Panc1 (cell line): ENCODE data around the gene YY1. TPM values are rescaled to one million over a fixed set of nuclear protein-coding genes. Genes with fewer than 3 reads are reported as not detected.
"Not testable (repeated sequence)": the region's sequence is repeated elsewhere in the genome, so short reads cannot be mapped to it uniquely, and the experiment has no call there.

Source experiments
- ATAC-seq: fragments of 200-7000 bp; cut with Tn5 transposase; 2 replicates; pipeline ENCODE4 v1.9.1; 2020; ENCODE audit warnings: mild to moderate bottlenecking, moderate library complexity
- BruUV-seq: library from RNA; stranded (reverse); fragments of 400-500 nt; replicated peaks from 2 replicates; lab custom pipeline; 2021; lab: Mats Ljungman, UMichigan
- CTCF ChIA-PET: fragments of 300-600 bp; sonication (Branson Sonifier 250); formaldehyde crosslinking; loops from one replicate; lab custom pipeline; 2022; ENCODE audit warnings: antibody characterized with exemption; lab: Charles Lee
- POLR2A ChIA-PET: fragments of 300-600 bp; sonication (Branson Sonifier 250); formaldehyde crosslinking; loops from one replicate; lab custom pipeline; 2022; ENCODE audit warnings: antibody characterized with exemption; lab: Charles Lee
- DNase-seq: peaks from one replicate; pipeline ENCODE4 v3.0.0-alpha.2; 2010; ENCODE audit warnings: low read depth, low spot score
- H3K27ac ChIP-seq: 2 replicates; pipeline ENCODE4 v1.5.1; 2011; ENCODE audit warnings: mild to moderate bottlenecking, low read length, inconsistent platforms
- H3K27me3 ChIP-seq: fragments of 200-500 bp; sonication (Bioruptor generic); 2 replicates; pipeline ENCODE4 v1.6.0; 2014; ENCODE audit warnings: low read length, inconsistent platforms; ENCODE audit not compliant: control insufficient read depth, insufficient read depth
- H3K36me3 ChIP-seq: fragments of 200-500 bp; sonication (Bioruptor generic); 2 replicates; pipeline ENCODE4 v1.5.1; 2014; ENCODE audit warnings: inconsistent platforms, mild to moderate bottlenecking, low read length, moderate library complexity; ENCODE audit not compliant: control insufficient read depth, insufficient read depth
- H3K4me1 ChIP-seq: 2 replicates; pipeline ENCODE4 v1.5.1; 2011; ENCODE audit warnings: inconsistent platforms, mild to moderate bottlenecking, low read length, moderate library complexity; ENCODE audit not compliant: control insufficient read depth, insufficient read depth
- H3K4me3 ChIP-seq, 2 experiments: 2 replicates each; pipeline ENCODE4 v1.5.1; 2011 to 2012; ENCODE audit warnings: low read depth in 2 of 2, low read length in 2 of 2, mild to moderate bottlenecking in 2 of 2, inconsistent platforms in 1 of 2, moderate library complexity in 1 of 2
- H3K9me3 ChIP-seq: fragments of 200-500 bp; sonication (Bioruptor generic); 2 replicates; pipeline ENCODE4 v1.5.1; 2014; ENCODE audit warnings: low read depth, mild to moderate bottlenecking, inconsistent platforms, low read length, moderate library complexity; ENCODE audit not compliant: control insufficient read depth, insufficient read depth
- POLR2AphosphoS5 ChIP-seq: IDR thresholded peaks from 2 replicates; pipeline ENCODE4 v1.6.1; 2012; ENCODE audit warnings: mild to moderate bottlenecking, low read depth, low read length, moderate library complexity
- REST ChIP-seq, 2 experiments: IDR thresholded peaks; 2 replicates each; pipeline ENCODE4 v1.6.1; 2011 to 2012; ENCODE audit warnings: low read depth in 2 of 2, control low read depth in 1 of 2, low read length in 1 of 2, mild to moderate bottlenecking in 1 of 2, moderate library complexity in 1 of 2; ENCODE audit not compliant: insufficient read depth in 1 of 2
- SIN3A ChIP-seq: IDR thresholded peaks from 2 replicates; pipeline ENCODE4 v1.6.1; 2012; ENCODE audit warnings: low read depth, mild to moderate bottlenecking, low read length, moderate library complexity, borderline replicate concordance; ENCODE audit not compliant: insufficient read depth
- TCF7L2 ChIP-seq: IDR thresholded peaks from 2 replicates; pipeline ENCODE4 v1.6.1; 2011; ENCODE audit warnings: mild to moderate bottlenecking, low read depth, low read length, inconsistent platforms
- in situ Hi-C: cut with HindIII; loops from 2 replicates; pipeline ENCODE4 v1.10.0; 2016; ENCODE audit warnings: low sequenced_read_pairs, low pct_unique_long_range_greater_than_20kb
- intact Hi-C: fragments of 100-400 bp; cut with micrococcal nuclease; formaldehyde crosslinking; loops from one replicate; pipeline ENCODE4 v1.10.0; 2022; ENCODE audit not compliant: unreplicated experiment
- total RNA-seq: library from RNA; stranded (reverse); gene quantifications from one replicate; pipeline ENCODE4 v1.2.1, GENCODE V29; 2021; ENCODE audit not compliant: unreplicated experiment
- TF ChIP-seq, protein P1 (sequence below): fragments of 450-650 bp; IDR thresholded peaks from 2 replicates; pipeline ENCODE4 v1.5.1; 2017; ENCODE audit warnings: mild to moderate bottlenecking

YY1 gene
- total RNA-seq, 1 experiment from 2014 or later: 71.3 TPM

GRCh38 chr14:100234511-100234910, 4.4 kb upstream of the YY1 start:
- peaks cover 11% of the 10 kb centered on the region for H3K4me1 ChIP-seq

DNA sequence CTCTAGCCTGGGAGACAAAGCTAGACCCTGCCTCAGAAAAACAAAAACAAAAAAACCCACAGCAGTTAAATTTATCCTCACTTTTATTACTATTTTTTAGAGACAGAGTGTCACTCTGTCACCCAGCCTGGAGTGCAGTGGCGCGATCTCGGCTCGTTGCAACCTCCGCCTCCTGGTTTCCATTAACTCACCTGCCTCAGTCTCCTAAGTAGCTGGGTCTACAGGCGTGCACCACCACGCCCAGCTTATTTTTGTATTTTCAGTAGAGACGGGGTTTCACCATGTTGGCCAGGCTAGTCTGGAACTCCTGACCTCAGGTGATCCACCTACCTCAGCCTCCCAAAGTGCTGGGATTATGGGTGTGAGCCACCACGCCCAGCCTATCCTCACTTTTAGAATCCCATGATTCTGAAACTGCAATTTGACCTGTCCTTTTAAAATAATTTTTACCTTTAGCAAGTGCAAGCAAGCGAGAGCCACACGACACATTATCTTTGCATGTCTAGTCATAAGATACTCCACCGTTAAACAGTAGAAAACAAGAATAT, 2.6 kb upstream of the YY1 start:
- POLR2A ChIA-PET: interaction anchor here (0.6 kb wide), 1 partner anchor 89 kb away, joined by 6 read pairs; no protein-coding TSS in a partner anchor
- ATAC-seq, H3K36me3 ChIP-seq, CTCF ChIA-PET, H3K9me3 ChIP-seq, H3K27me3 ChIP-seq, BruUV-seq, DNase-seq, in situ Hi-C loops, intact Hi-C loops: not testable (repeated sequence)
- peak overlapping the region; percentile 77 to 94; a peak in 3 of 4 replicates for H3K4me3 ChIP-seq
- H3K27ac ChIP-seq: peak overlapping the region; percentile 93
- peaks cover 11% of the 10 kb centered on the region for H3K4me1 ChIP-seq

More at GRCh38 chr14:100234511-100234910, 4.4 kb upstream of the YY1 start:
- Histone ChIP-seq H3K27ac (no peak overlapping the region), H3K4me3 (no peak overlapping the region), H3K27me3 (no peaks in the 10 kb centered on the region), H3K36me3 (peaks cover 3% of the 10 kb centered on the region; the same call in 1 of the 2 replicates), H3K9me3 (no peaks in the 10 kb centered on the region)
- ChIA-PET CTCF (no interaction called here), POLR2A (no interaction called here)
- no TSS peak for BruUV-seq
- ATAC-seq: no peak
- no peak for DNase-seq
- intact Hi-C loops: no loop called here
- TF ChIP-seq SIN3A: no peak
- TF ChIP-seq, protein P1, sequence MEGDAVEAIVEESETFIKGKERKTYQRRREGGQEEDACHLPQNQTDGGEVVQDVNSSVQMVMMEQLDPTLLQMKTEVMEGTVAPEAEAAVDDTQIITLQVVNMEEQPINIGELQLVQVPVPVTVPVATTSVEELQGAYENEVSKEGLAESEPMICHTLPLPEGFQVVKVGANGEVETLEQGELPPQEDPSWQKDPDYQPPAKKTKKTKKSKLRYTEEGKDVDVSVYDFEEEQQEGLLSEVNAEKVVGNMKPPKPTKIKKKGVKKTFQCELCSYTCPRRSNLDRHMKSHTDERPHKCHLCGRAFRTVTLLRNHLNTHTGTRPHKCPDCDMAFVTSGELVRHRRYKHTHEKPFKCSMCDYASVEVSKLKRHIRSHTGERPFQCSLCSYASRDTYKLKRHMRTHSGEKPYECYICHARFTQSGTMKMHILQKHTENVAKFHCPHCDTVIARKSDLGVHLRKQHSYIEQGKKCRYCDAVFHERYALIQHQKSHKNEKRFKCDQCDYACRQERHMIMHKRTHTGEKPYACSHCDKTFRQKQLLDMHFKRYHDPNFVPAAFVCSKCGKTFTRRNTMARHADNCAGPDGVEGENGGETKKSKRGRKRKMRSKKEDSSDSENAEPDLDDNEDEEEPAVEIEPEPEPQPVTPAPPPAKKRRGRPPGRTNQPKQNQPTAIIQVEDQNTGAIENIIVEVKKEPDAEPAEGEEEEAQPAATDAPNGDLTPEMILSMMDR: no peak
- TF ChIP-seq POLR2AphosphoS5: no peak
- no peak for TF ChIP-seq TCF7L2
- no peak for TF ChIP-seq REST (IDR thresholded peaks at IDR 0.05; ENCODE audit: insufficient read depth in 1 of 2, low read depth in 2 of 2, low read length in 1 of 2)
- in situ Hi-C loops: no loop called here

DNA sequence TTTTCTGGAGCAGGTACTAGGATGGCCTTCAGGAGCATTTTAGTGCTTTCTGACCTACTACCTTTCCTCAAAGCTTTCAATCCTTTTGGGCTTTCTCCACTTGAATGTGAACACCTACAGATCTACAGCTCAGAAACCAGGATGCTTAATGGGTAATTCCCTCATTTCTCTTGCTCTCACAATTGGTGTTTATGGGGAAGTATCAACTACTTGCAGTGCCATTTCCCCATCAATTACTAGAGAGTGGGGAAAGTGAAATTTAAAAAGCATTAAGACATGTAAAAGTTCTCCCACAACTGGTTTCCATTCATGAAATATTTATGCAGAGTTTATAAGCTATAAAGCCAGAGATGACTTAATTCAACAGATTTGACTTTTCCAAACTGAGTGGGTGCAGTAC, 2.1 kb upstream of the YY1 start:
- Histone ChIP-seq H3K27me3 (no peaks in the 10 kb centered on the region), H3K27ac (peak overlapping the region; percentile 93), H3K4me1 (peaks cover 12% of the 10 kb centered on the region), H3K4me3 (peak overlapping the region; percentile 77 to 94; a peak in 3 of 4 replicates), H3K36me3 (peaks cover 3% of the 10 kb centered on the region; the same call in 1 of the 2 replicates), H3K9me3 (no peaks in the 10 kb centered on the region)
- ATAC-seq (no peak), DNase-seq (no peak)
- BruUV-seq: TSS peak; percentile 83
- ChIA-PET POLR2A (no interaction called here), CTCF (no interaction called here)
- intact Hi-C loops: no loop called here
- no peak for TF ChIP-seq REST (IDR thresholded peaks at IDR 0.05; ENCODE audit: insufficient read depth in 1 of 2, low read depth in 2 of 2, low read length in 1 of 2)
- in situ Hi-C loops: no loop called here
